ENCODE data around the gene ABCC4.

GRCh38 chr13:95226932-95227695 lies 74.1 kb downstream of the ABCC4 start:
- TF ChIP-seq POLR2A (IDR thresholded peaks at IDR 0.05) = no peak
- no peak for TF ChIP-seq CTCF (IDR thresholded peaks at IDR 0.05)
- TF ChIP-seq POLR2AphosphoS5 (IDR thresholded peaks at IDR 0.05) = no peak
- no peak for TF ChIP-seq EP300 (IDR thresholded peaks at IDR 0.05)

Data from stomach (tissue), 4 donors.